Trophoblast cell (in vitro differentiated cells and primary cell): ENCODE measurements around the gene SLIT3.

Experiments used
- DNase-seq, 2 donors: peaks; one replicate each; pipeline ENCODE4 v3.0.0-alpha.2; 2016
- H2AFZ ChIP-seq: 2 replicates; pipeline ENCODE4 v1.6.1; 2013; ENCODE audit warnings: low read length, moderate library complexity, mild to moderate bottlenecking; ENCODE audit not compliant: insufficient read depth, poor library complexity
- H2AK5ac ChIP-seq: 2 replicates; pipeline ENCODE4 v1.6.1; 2013; ENCODE audit warnings: mild to moderate bottlenecking, low read length
- H2BK120ac ChIP-seq: 2 replicates; pipeline ENCODE4 v1.6.1; 2013; ENCODE audit warnings: low read length, mild to moderate bottlenecking, moderate library complexity; ENCODE audit not compliant: insufficient read depth, poor library complexity
- H2BK12ac ChIP-seq: 2 replicates; pipeline ENCODE4 v1.6.1; 2013; ENCODE audit warnings: mild to moderate bottlenecking, low read length, moderate library complexity
- H2BK5ac ChIP-seq: 2 replicates; pipeline ENCODE4 v1.6.1; 2013; ENCODE audit warnings: low read length, low read depth, moderate library complexity, mild to moderate bottlenecking; ENCODE audit not compliant: poor library complexity
- H3K14ac ChIP-seq: 2 replicates; pipeline ENCODE4 v1.6.1; 2013; ENCODE audit warnings: mild to moderate bottlenecking, low read length
- H3K18ac ChIP-seq: 2 replicates; pipeline ENCODE4 v1.6.1; 2013; ENCODE audit warnings: mild to moderate bottlenecking, low read length
- H3K23ac ChIP-seq: 2 replicates; pipeline ENCODE4 v1.6.1; 2013; ENCODE audit warnings: low read length
- H3K27ac ChIP-seq: 2 replicates; pipeline ENCODE4 v1.5.1; 2013; ENCODE audit warnings: low read depth, mild to moderate bottlenecking, inconsistent platforms, low read length, moderate library complexity
- H3K27me3 ChIP-seq: 2 replicates; pipeline ENCODE4 v1.6.1; 2013; ENCODE audit warnings: inconsistent platforms, mild to moderate bottlenecking, low read length, moderate library complexity; ENCODE audit not compliant: insufficient read depth
- H3K36me3 ChIP-seq, 2 experiments: 1 replicate in 1 of 2; 2 replicates in 1 of 2; pipeline ENCODE4 v1.6.1; 2013; ENCODE audit warnings: low read length in 2 of 2, mild to moderate bottlenecking in 2 of 2, moderate library complexity in 1 of 2; ENCODE audit not compliant: insufficient read depth in 2 of 2, control insufficient read depth in 1 of 2
- H3K4ac ChIP-seq: 2 replicates; pipeline ENCODE4 v1.6.1; 2013; ENCODE audit warnings: low read depth, mild to moderate bottlenecking, low read length, moderate library complexity
- H3K4me1 ChIP-seq, 2 experiments: 1 replicate in 1 of 2; 2 replicates in 1 of 2; pipeline ENCODE4 v1.6.1; 2013; ENCODE audit warnings: low read length in 2 of 2, mild to moderate bottlenecking in 2 of 2, moderate library complexity in 1 of 2; ENCODE audit not compliant: insufficient read depth in 2 of 2, control insufficient read depth in 1 of 2
- H3K4me2 ChIP-seq: 2 replicates; pipeline ENCODE4 v1.6.1; 2013; ENCODE audit warnings: inconsistent platforms, mild to moderate bottlenecking, low read length, moderate library complexity
- H3K4me3 ChIP-seq: 2 replicates; pipeline ENCODE4 v1.5.1; 2013; ENCODE audit warnings: mild to moderate bottlenecking, low read depth, low read length, inconsistent platforms
- H3K79me1 ChIP-seq: one replicate; pipeline ENCODE4 v1.6.1; 2013; ENCODE audit warnings: low read length
- H3K79me2 ChIP-seq: 2 replicates; pipeline ENCODE4 v1.6.1; 2013; ENCODE audit warnings: low read length, mild to moderate bottlenecking; ENCODE audit not compliant: control insufficient read depth, insufficient read depth, poor library complexity
- H3K9ac ChIP-seq: 2 replicates; pipeline ENCODE4 v1.6.1; 2013; ENCODE audit warnings: mild to moderate bottlenecking, low read length
- H3K9me3 ChIP-seq: 2 replicates; pipeline ENCODE4 v1.6.1; 2013; ENCODE audit warnings: low read depth, mild to moderate bottlenecking, control low read depth, inconsistent platforms, low read length; ENCODE audit not compliant: insufficient read depth
- H4K12ac ChIP-seq: 2 replicates; pipeline ENCODE4 v1.6.1; 2013; ENCODE audit warnings: low read depth, mild to moderate bottlenecking, low read length, moderate library complexity
- H4K8ac ChIP-seq: 2 replicates; pipeline ENCODE4 v1.6.1; 2013; ENCODE audit warnings: low read depth, mild to moderate bottlenecking, low read length, moderate library complexity
- H4K91ac ChIP-seq: one replicate; pipeline ENCODE4 v1.6.1; 2013; ENCODE audit warnings: low read depth, mild to moderate bottlenecking, low read length, moderate library complexity
- WGBS: extraction: QIAGEN DNeasy Blood & Tissue Kit; methylation state at CpG from one replicate; pipeline ENCODE4 v1.1.7; 2013; ENCODE audit warnings: missing lambda C conversion rate; ENCODE audit not compliant: insufficient read length, insufficient coverage; ENCODE audit errors: extremely low coverage; 5-methylcytosine and 5-hydroxymethylcytosine counted together

The SLIT3 gene

GRCh38 chr5:169286572-169287300 is 14.2 kb downstream of the SLIT3 start:
- Histone ChIP-seq H2BK120ac (no peak overlapping the region), H3K4me3 (no peak overlapping the region), H3K4ac (no peak overlapping the region), H4K12ac (no peak overlapping the region), H3K79me1 (no peaks in the 10 kb centered on the region), H3K4me1 (peaks cover 2 to 16% of the 10 kb centered on the region in 2 experiments), H2AK5ac (no peak overlapping the region), H3K4me2 (no peak overlapping the region), H3K27ac (no peak overlapping the region), H3K27me3 (no peaks in the 10 kb centered on the region), H2BK12ac (no peak overlapping the region), H4K91ac (no peak overlapping the region), H3K9ac (no peak overlapping the region), H3K9me3 (peaks cover 14% of the 10 kb centered on the region), H3K18ac (no peak overlapping the region), H2BK5ac (no peak overlapping the region), H3K23ac (no peak overlapping the region), H3K14ac (no peak overlapping the region), H2AFZ (no peak overlapping the region), H4K8ac (no peak overlapping the region), H3K36me3 (peaks cover 2 to 12% of the 10 kb centered on the region in 2 experiments), H3K79me2 (no peaks in the 10 kb centered on the region)
- DNase-seq, result no peak
- no CpG with 5 or more reads among the region's 11 CpGs for WGBS

GRCh38 chr5:169283887-169284286 is 17.1 kb downstream of the SLIT3 start:
- Histone ChIP-seq H3K23ac (no peak overlapping the region), H3K9me3 (peaks cover 7% of the 10 kb centered on the region), H3K4me1 (peaks cover 2 to 5% of the 10 kb centered on the region in 2 experiments), H2BK120ac (no peak overlapping the region), H3K18ac (no peak overlapping the region), H3K27ac (no peak overlapping the region), H4K12ac (no peak overlapping the region), H3K4ac (no peak overlapping the region), H3K14ac (no peak overlapping the region), H2AK5ac (no peak overlapping the region), H2BK12ac (no peak overlapping the region), H4K91ac (no peak overlapping the region), H2AFZ (no peak overlapping the region), H3K27me3 (no peaks in the 10 kb centered on the region), H3K36me3 (peaks cover 5 to 11% of the 10 kb centered on the region in 2 experiments), H4K8ac (no peak overlapping the region), H3K9ac (no peak overlapping the region), H3K79me1 (no peaks in the 10 kb centered on the region), H3K4me2 (no peak overlapping the region), H2BK5ac (no peak overlapping the region), H3K4me3 (no peak overlapping the region), H3K79me2 (no peaks in the 10 kb centered on the region)
- no CpG with 5 or more reads among the region's 6 CpGs for WGBS
- DNase-seq, result no peak

- no CpG with 5 or more reads among the region's 1 CpG for WGBS
- peaks cover 5 to 13% of the 10 kb centered on the region in 2 experiments for H3K36me3 ChIP-seq
- H4K8ac ChIP-seq, result no peak overlapping the region
- no peak overlapping the region for H2BK5ac ChIP-seq
- H4K91ac ChIP-seq, result no peak overlapping the region
- DNase-seq, result peak; percentile 27 to 61
- H3K27ac ChIP-seq, result no peak overlapping the region
- no peak overlapping the region for H3K4me2 ChIP-seq
- no peaks in the 10 kb centered on the region for H3K27me3 ChIP-seq
- no peak overlapping the region for H3K9ac ChIP-seq
- no peak overlapping the region for H2BK12ac ChIP-seq
- H2AK5ac ChIP-seq, result no peak overlapping the region
- H3K79me1 ChIP-seq, result no peaks in the 10 kb centered on the region
- no peak overlapping the region for H3K18ac ChIP-seq
- peaks cover 0 to 1% of the 10 kb centered on the region in 2 experiments for H3K4me1 ChIP-seq
- no peak overlapping the region for H3K4ac ChIP-seq
- H4K12ac ChIP-seq, result no peak overlapping the region
- no peaks in the 10 kb centered on the region for H3K79me2 ChIP-seq
- no peak overlapping the region for H2AFZ ChIP-seq
- H3K9me3 ChIP-seq, result peaks cover 7% of the 10 kb centered on the region
- no peak overlapping the region for H2BK120ac ChIP-seq
- no peak overlapping the region for H3K14ac ChIP-seq
- H3K23ac ChIP-seq, result no peak overlapping the region
- no peak overlapping the region for H3K4me3 ChIP-seq
These were observed 19.3 kb downstream of the SLIT3 start for GRCh38 chr5:169281625-169282024.

GRCh38 chr5:169280696-169281095 is 20.2 kb downstream of the SLIT3 start:
- Histone ChIP-seq H3K4me1 (no peaks in the 10 kb centered on the region), H2AFZ (no peak overlapping the region), H3K79me2 (no peaks in the 10 kb centered on the region), H3K4ac (no peak overlapping the region), H2BK12ac (no peak overlapping the region), H4K12ac (no peak overlapping the region), H3K18ac (no peak overlapping the region), H3K4me2 (no peak overlapping the region), H2BK5ac (no peak overlapping the region), H4K91ac (no peak overlapping the region), H3K9me3 (peaks cover 5% of the 10 kb centered on the region), H2AK5ac (no peak overlapping the region), H3K9ac (no peak overlapping the region), H3K79me1 (no peaks in the 10 kb centered on the region), H3K36me3 (peaks cover 7 to 15% of the 10 kb centered on the region in 2 experiments), H3K27ac (no peak overlapping the region), H4K8ac (no peak overlapping the region), H3K23ac (no peak overlapping the region), H3K4me3 (no peak overlapping the region), H3K27me3 (no peaks in the 10 kb centered on the region), H3K14ac (no peak overlapping the region), H2BK120ac (no peak overlapping the region)
- WGBS, result no CpG with 5 or more reads among the region's 3 CpGs
- DNase-seq, result no peak
